GM08714 (cell line): Measurements from ENCODE around the gene KIRREL3.

Experiments used
- H3K4me3 ChIP-seq: fragments of 200-500 bp; sonication (Bioruptor generic); 2 replicates; pipeline ENCODE4 v1.5.1; 2014; ENCODE audit warnings: mild to moderate bottlenecking, low read length, inconsistent platforms
- ZNF274 ChIP-seq: IDR thresholded peaks from 2 replicates; pipeline ENCODE4 v1.6.1; 2012; ENCODE audit warnings: mild to moderate bottlenecking, low read depth, low read length

KIRREL3 gene

GRCh38 chr11:126537492-126537891, 463.1 kb downstream of the KIRREL3 start:
- no peak overlapping the region for H3K4me3 ChIP-seq
- no peak for TF ChIP-seq ZNF274

DNA sequence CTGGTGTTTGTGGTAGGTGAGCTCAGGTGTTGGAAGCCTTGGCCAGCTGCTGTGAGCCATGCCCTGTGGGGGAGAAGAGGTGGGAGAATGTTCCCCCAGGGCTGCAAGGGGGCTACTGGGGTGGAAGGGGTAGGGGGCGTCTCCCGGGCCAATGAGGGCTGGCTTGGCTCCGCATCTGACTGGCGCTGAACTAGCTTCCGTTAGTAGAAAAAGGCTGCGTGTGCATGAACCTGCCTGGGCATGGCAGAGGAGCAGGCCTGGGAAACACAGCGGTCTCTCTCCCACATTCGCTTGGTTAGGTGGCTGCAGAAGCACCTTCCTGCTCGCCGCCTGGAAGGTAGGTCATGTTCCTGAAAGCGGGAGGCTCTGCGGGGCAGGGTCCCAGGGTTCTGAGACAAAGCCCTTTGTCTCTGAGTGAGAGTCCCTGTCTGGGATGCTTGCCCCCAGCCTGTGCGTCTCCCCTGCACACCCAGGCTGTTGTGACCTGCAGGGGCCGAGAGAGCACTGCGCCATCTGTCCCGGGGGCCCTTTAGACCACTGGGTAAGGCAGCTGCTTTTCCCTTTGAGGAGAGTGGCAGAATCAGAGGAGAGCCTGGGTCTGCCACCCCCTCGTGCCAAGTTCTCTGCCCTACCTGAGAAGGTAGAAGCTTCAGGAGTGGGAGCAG, 466.3 kb downstream of the KIRREL3 start:
- no peak overlapping the region for H3K4me3 ChIP-seq
- no peak for TF ChIP-seq ZNF274

- TF ChIP-seq ZNF274: no peak
- H3K4me3 ChIP-seq: no peak overlapping the region
Observed at GRCh38 chr11:126533560-126533959, 467.0 kb downstream of the KIRREL3 start.

- no peak overlapping the region for H3K4me3 ChIP-seq
- no peak for TF ChIP-seq ZNF274
Observed at GRCh38 chr11:126530416-126530815, 470.2 kb downstream of the KIRREL3 start.

DNA sequence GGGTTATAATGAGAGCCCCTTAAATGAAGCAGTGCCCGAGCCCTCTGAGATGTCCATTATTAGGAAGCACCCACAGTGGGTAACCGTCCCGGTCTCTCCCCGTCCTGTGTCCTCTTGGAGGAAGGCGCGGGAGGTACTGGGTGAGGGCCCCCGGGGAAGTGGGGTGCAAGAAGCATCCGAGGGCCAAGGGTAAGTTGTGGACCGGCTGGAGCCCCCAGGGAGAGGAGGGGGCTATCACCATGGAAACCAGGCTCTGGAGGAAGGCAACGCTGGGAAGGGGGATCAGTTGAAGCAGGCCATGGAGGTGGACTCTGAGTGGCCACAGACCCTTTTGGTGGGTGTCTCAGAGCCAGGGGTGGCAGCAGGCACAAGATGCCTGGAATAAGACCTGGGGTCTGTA, 471.5 kb downstream of the KIRREL3 start:
- H3K4me3 ChIP-seq: no peak overlapping the region
- TF ChIP-seq ZNF274: no peak

DNA sequence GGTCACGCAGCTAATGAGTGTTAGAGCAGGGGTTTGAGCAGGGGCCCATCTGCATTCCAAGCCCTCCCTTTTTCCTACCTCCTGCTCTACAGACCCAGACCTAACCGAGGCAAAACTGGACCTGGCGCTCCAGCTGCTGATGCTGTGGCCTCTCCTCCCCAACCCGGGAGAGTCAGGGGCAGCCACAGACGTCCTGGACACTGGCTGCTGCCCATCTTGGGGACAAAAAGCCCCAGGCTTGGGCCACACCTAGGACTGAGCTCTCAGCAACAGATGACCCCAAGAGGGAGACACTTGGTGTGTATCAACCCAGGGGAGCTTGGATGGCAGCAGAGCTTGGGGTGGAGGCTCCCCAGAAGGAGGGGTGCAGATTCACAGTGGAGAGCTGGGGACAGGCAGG, 472.5 kb downstream of the KIRREL3 start:
- H3K4me3 ChIP-seq: no peak overlapping the region
- TF ChIP-seq ZNF274: no peak

GRCh38 chr11:126527651-126528050, 472.9 kb downstream of the KIRREL3 start:
- H3K4me3 ChIP-seq: no peak overlapping the region
- no peak for TF ChIP-seq ZNF274

GRCh38 chr11:126526471-126526870, 474.1 kb downstream of the KIRREL3 start:
- no peak overlapping the region for H3K4me3 ChIP-seq
- TF ChIP-seq ZNF274: no peak

GRCh38 chr11:126525702-126526101, 474.9 kb downstream of the KIRREL3 start:
- H3K4me3 ChIP-seq: no peak overlapping the region
- no peak for TF ChIP-seq ZNF274

DNA sequence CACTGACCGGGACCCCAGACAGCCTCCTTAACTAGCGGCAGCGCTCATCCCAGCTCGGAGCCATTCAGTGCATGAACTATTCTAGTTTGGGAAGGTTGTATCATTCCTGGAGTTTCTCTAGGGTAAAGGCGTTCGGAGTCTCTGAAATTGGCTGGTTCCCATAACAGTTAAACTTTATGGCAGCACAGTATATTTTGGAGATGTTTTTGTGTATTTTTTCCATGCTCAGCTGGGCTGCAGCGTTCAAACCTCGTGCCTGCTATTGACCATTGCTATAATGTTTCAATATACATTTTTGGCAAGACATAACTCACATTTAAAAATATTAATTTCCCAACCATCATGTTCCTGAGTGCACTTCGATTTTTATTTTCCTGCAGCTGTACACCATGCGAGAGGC, 475.4 kb downstream of the KIRREL3 start:
- no peak for TF ChIP-seq ZNF274
- no peak overlapping the region for H3K4me3 ChIP-seq

GRCh38 chr11:126523441-126524205, 476.9 kb downstream of the KIRREL3 start:
- H3K4me3 ChIP-seq: no peak overlapping the region
- TF ChIP-seq ZNF274: no peak

- H3K4me3 ChIP-seq: no peak overlapping the region
- no peak for TF ChIP-seq ZNF274
Observed at GRCh38 chr11:126522606-126523005, 478.0 kb downstream of the KIRREL3 start.

GRCh38 chr11:126522152-126522551, 478.4 kb downstream of the KIRREL3 start:
- no peak for TF ChIP-seq ZNF274
- no peak overlapping the region for H3K4me3 ChIP-seq

DNA sequence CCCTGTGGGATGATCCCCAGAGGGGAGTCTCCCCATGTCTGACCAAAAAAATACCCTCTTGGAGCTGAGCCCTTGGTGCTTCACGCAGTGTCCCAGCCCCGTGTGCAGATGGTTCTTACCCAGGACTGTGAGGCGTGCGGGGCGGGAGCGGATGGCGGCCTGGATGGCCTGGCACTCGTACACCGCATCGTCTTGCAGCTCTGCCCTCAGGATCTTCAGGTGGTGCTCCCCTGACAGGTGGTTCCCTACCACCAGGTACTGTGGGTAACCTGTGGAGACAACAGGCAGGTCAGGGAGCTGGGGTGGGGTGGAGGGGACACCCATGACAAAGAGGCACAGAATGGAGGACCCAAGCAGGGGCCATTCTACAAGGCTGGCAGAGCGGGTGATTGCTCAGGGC, 479.4 kb downstream of the KIRREL3 start:
- no peak overlapping the region for H3K4me3 ChIP-seq
- TF ChIP-seq ZNF274: no peak

- no peak for TF ChIP-seq ZNF274
- no peak overlapping the region for H3K4me3 ChIP-seq
Observed at GRCh38 chr11:126519764-126520734, 480.5 kb downstream of the KIRREL3 start.
